Neuronal stem cell (in vitro differentiated cells): ENCODE data around the gene CXCL6.

ENCODE experiments used
- DNase-seq: peaks from one replicate; pipeline ENCODE4 v3.0.0-alpha.2; 2013; ENCODE audit warnings: low spot score
- H2AFZ ChIP-seq: one replicate; pipeline ENCODE4 v1.6.1; 2013; ENCODE audit warnings: mild to moderate bottlenecking, low read length, inconsistent platforms
- H2AK5ac ChIP-seq: 2 replicates; pipeline ENCODE4 v1.6.1; 2013; ENCODE audit warnings: low read depth, mild to moderate bottlenecking, inconsistent platforms, low read length, moderate library complexity, mixed read lengths
- H2BK120ac ChIP-seq: 2 replicates; pipeline ENCODE4 v1.6.1; 2013; ENCODE audit warnings: low read depth, mild to moderate bottlenecking, inconsistent platforms, low read length, moderate library complexity, mixed read lengths
- H2BK12ac ChIP-seq: one replicate; pipeline ENCODE4 v1.6.1; 2013; ENCODE audit warnings: low read length, inconsistent platforms
- H2BK15ac ChIP-seq: 2 replicates; pipeline ENCODE4 v1.6.1; 2013; ENCODE audit warnings: mild to moderate bottlenecking, low read length, inconsistent platforms, mixed read lengths
- H2BK5ac ChIP-seq: one replicate; pipeline ENCODE4 v1.6.1; 2013; ENCODE audit warnings: inconsistent platforms, mild to moderate bottlenecking, low read length, moderate library complexity
- H3K14ac ChIP-seq: one replicate; pipeline ENCODE4 v1.6.1; 2013; ENCODE audit warnings: low read length, inconsistent platforms
- H3K18ac ChIP-seq: 2 replicates; pipeline ENCODE4 v1.6.1; 2013; ENCODE audit warnings: low read length, inconsistent platforms
- H3K23ac ChIP-seq: 2 replicates; pipeline ENCODE4 v1.6.1; 2013; ENCODE audit warnings: low read depth, mild to moderate bottlenecking, mixed read lengths, low read length, inconsistent platforms; ENCODE audit not compliant: poor library complexity
- H3K27ac ChIP-seq: replicated peaks from 3 replicates; pipeline ENCODE4 v1.5.1; 2013; ENCODE audit warnings: low read length, inconsistent platforms
- H3K27me3 ChIP-seq, 3 experiments: 2 replicates each; pipeline ENCODE4 v1.6.1; 2013; ENCODE audit warnings: low read length in 3 of 3, mild to moderate bottlenecking in 2 of 3, inconsistent platforms in 1 of 3, low read depth in 1 of 3, mixed read lengths in 1 of 3, moderate library complexity in 1 of 3; ENCODE audit not compliant: control insufficient read depth in 3 of 3, insufficient read depth in 3 of 3
- H3K36me3 ChIP-seq, 2 donors: replicated peaks in 1 of 2; 2 replicates each; pipeline ENCODE4 v1.6.1; 2013; ENCODE audit warnings: low read length in 2 of 2; ENCODE audit not compliant: control insufficient read depth in 2 of 2, insufficient read depth in 2 of 2
- H3K4ac ChIP-seq: 2 replicates; pipeline ENCODE4 v1.6.1; 2013; ENCODE audit warnings: inconsistent platforms, mild to moderate bottlenecking, low read length, moderate library complexity
- H3K4me1 ChIP-seq, 2 donors: 1 replicate in 1 of 2; 2 replicates in 1 of 2; pipeline ENCODE4 v1.6.1; 2013; ENCODE audit warnings: low read length in 2 of 2, low read depth in 1 of 2; ENCODE audit not compliant: control insufficient read depth in 2 of 2, insufficient read depth in 1 of 2
- H3K4me2 ChIP-seq: one replicate; pipeline ENCODE4 v1.6.1; 2013; ENCODE audit warnings: mild to moderate bottlenecking, low read length, inconsistent platforms; ENCODE audit not compliant: insufficient read depth, poor library complexity, severe bottlenecking
- H3K4me3 ChIP-seq, 2 donors: 2 replicates each; pipeline ENCODE4 v1.5.1; 2013; ENCODE audit warnings: low read length in 2 of 2, mild to moderate bottlenecking in 2 of 2, inconsistent platforms in 1 of 2, moderate library complexity in 1 of 2
- H3K79me1 ChIP-seq: one replicate; pipeline ENCODE4 v1.6.1; 2013; ENCODE audit warnings: low read depth, mild to moderate bottlenecking, inconsistent platforms, low read length, moderate library complexity
- H3K9ac ChIP-seq: one replicate; pipeline ENCODE4 v1.6.1; 2013; ENCODE audit warnings: mild to moderate bottlenecking, low read depth, low read length, inconsistent platforms; ENCODE audit not compliant: poor library complexity
- H3K9me3 ChIP-seq, 2 donors: replicated peaks in 1 of 2; 2 replicates each; pipeline versions ENCODE3 to v1.6.1; 2013; ENCODE audit warnings: low read length in 2 of 2, mild to moderate bottlenecking in 2 of 2, inconsistent platforms in 1 of 2, low read depth in 1 of 2, mixed read lengths in 1 of 2, moderate library complexity in 1 of 2; ENCODE audit not compliant: control insufficient read depth in 2 of 2, insufficient read depth in 1 of 2
- H4K8ac ChIP-seq: one replicate; pipeline ENCODE4 v1.6.1; 2013; ENCODE audit warnings: low read depth, mild to moderate bottlenecking, inconsistent platforms, low read length, moderate library complexity
- H4K91ac ChIP-seq: one replicate; pipeline ENCODE4 v1.6.1; 2013; ENCODE audit warnings: low read length, low read depth, mild to moderate bottlenecking, inconsistent platforms; ENCODE audit not compliant: poor library complexity
- WGBS, 2 donors: extraction: QIAGEN DNeasy Blood & Tissue Kit; methylation state at CpG; one replicate each; pipeline ENCODE4 v1.1.7; 2013; ENCODE audit warnings: missing lambda C conversion rate in 2 of 2, mixed read lengths in 1 of 2; ENCODE audit not compliant: insufficient read length in 2 of 2, insufficient replicate concordance in 1 of 2; ENCODE audit errors: extremely low coverage in 2 of 2; 5-methylcytosine and 5-hydroxymethylcytosine counted together

The CXCL6 gene

GRCh38 chr4:73801692-73802091 lies 34.8 kb upstream of the CXCL6 start:
- Histone ChIP-seq H3K4me1 (no peaks in the 10 kb centered on the region), H3K4ac (no peak overlapping the region), H3K4me3 (no peak overlapping the region), H2BK12ac (no peak overlapping the region), H2BK5ac (no peak overlapping the region), H3K9me3 (no peaks in the 10 kb centered on the region), H2BK15ac (no peak overlapping the region), H2AK5ac (no peak overlapping the region), H3K27me3 (no peaks in the 10 kb centered on the region), H2AFZ (no peak overlapping the region), H3K79me1 (no peaks in the 10 kb centered on the region), H3K9ac (no peak overlapping the region), H3K18ac (no peak overlapping the region), H4K91ac (peak overlapping the region; percentile 92), H2BK120ac (no peak overlapping the region), H3K27ac (no peak overlapping the region), H3K23ac (no peak overlapping the region), H3K4me2 (no peak overlapping the region), H4K8ac (peak overlapping the region; percentile 17), H3K14ac (peak overlapping the region; percentile 21), H3K36me3 (no peaks in the 10 kb centered on the region)
- no CpG with 5 or more reads among the region's 2 CpGs for WGBS, 2 donors
- DNase-seq = no peak

- no peaks in the 10 kb centered on the region for H3K27me3 ChIP-seq
- H3K18ac ChIP-seq = no peak overlapping the region
- no peak overlapping the region for H2BK5ac ChIP-seq
- no peak overlapping the region for H2BK12ac ChIP-seq
- H2AK5ac ChIP-seq = no peak overlapping the region
- H3K23ac ChIP-seq = no peak overlapping the region
- H3K4me1 ChIP-seq = no peaks in the 10 kb centered on the region
- no peak overlapping the region for H3K4ac ChIP-seq
- no peak overlapping the region for H3K9ac ChIP-seq
- no peak overlapping the region for H2BK120ac ChIP-seq
- no peak overlapping the region for H4K8ac ChIP-seq
- H3K4me2 ChIP-seq = no peak overlapping the region
- no peak overlapping the region for H2BK15ac ChIP-seq
- no peak overlapping the region for H2AFZ ChIP-seq
- no CpG with 5 or more reads among the region's 3 CpGs for WGBS, 2 donors
- H3K14ac ChIP-seq = no peak overlapping the region
- no peak for DNase-seq
- H3K27ac ChIP-seq = no peak overlapping the region
- no peaks in the 10 kb centered on the region for H3K9me3 ChIP-seq
- H3K36me3 ChIP-seq = no peaks in the 10 kb centered on the region
- no peaks in the 10 kb centered on the region for H3K79me1 ChIP-seq
- H3K4me3 ChIP-seq = no peak overlapping the region
- H4K91ac ChIP-seq = no peak overlapping the region
Measured at GRCh38 chr4:73803213-73803612, 33.3 kb upstream of the CXCL6 start.

- no peak overlapping the region for H3K4me3 ChIP-seq
- no peak overlapping the region for H3K4ac ChIP-seq
- no peak for DNase-seq
- no peak overlapping the region for H3K27ac ChIP-seq
- H2BK12ac ChIP-seq = no peak overlapping the region
- no peak overlapping the region for H2AK5ac ChIP-seq
- H2BK120ac ChIP-seq = no peak overlapping the region
- no peaks in the 10 kb centered on the region for H3K36me3 ChIP-seq
- peaks cover 0 to 1% (median 0%) of the 10 kb centered on the region in 3 experiments for H3K27me3 ChIP-seq
- H3K14ac ChIP-seq = no peak overlapping the region
- H3K9ac ChIP-seq = no peak overlapping the region
- no peaks in the 10 kb centered on the region for H3K9me3 ChIP-seq
- H2BK15ac ChIP-seq = no peak overlapping the region
- no CpG with 5 or more reads among the region's 3 CpGs for WGBS, 2 donors
- H3K4me2 ChIP-seq = no peak overlapping the region
- H4K8ac ChIP-seq = no peak overlapping the region
- no peak overlapping the region for H3K23ac ChIP-seq
- no peak overlapping the region for H3K18ac ChIP-seq
- no peak overlapping the region for H2AFZ ChIP-seq
- H2BK5ac ChIP-seq = no peak overlapping the region
- no peak overlapping the region for H4K91ac ChIP-seq
- H3K4me1 ChIP-seq = no peaks in the 10 kb centered on the region
- no peaks in the 10 kb centered on the region for H3K79me1 ChIP-seq
Measured at GRCh38 chr4:73810191-73810590, 26.3 kb upstream of the CXCL6 start.

GRCh38 chr4:73811841-73812240 lies 24.6 kb upstream of the CXCL6 start:
- no peak overlapping the region for H2AFZ ChIP-seq
- no peaks in the 10 kb centered on the region for H3K36me3 ChIP-seq
- peaks cover 0 to 1% (median 0%) of the 10 kb centered on the region in 3 experiments for H3K27me3 ChIP-seq
- no peak for DNase-seq
- H4K91ac ChIP-seq = no peak overlapping the region
- no CpG with 5 or more reads among the region's 1 CpG for WGBS, 2 donors
- no peak overlapping the region for H3K14ac ChIP-seq
- no peak overlapping the region for H3K4me3 ChIP-seq
- H3K23ac ChIP-seq = no peak overlapping the region
- no peak overlapping the region for H3K9ac ChIP-seq
- H3K4me1 ChIP-seq = no peaks in the 10 kb centered on the region
- no peaks in the 10 kb centered on the region for H3K9me3 ChIP-seq
- H3K4ac ChIP-seq = no peak overlapping the region
- no peak overlapping the region for H2BK15ac ChIP-seq
- H2BK5ac ChIP-seq = no peak overlapping the region
- no peak overlapping the region for H3K4me2 ChIP-seq
- H3K27ac ChIP-seq = no peak overlapping the region
- no peak overlapping the region for H4K8ac ChIP-seq
- no peak overlapping the region for H2AK5ac ChIP-seq
- no peak overlapping the region for H2BK120ac ChIP-seq
- no peaks in the 10 kb centered on the region for H3K79me1 ChIP-seq
- H3K18ac ChIP-seq = no peak overlapping the region
- no peak overlapping the region for H2BK12ac ChIP-seq
